Retina (tissue), 1 donor: Measurements from ENCODE around the gene SLA2.
"Not testable (repeated sequence)": the region's sequence is repeated elsewhere in the genome, so short reads cannot be mapped to it uniquely, and the experiment has no call there.

ENCODE experiments used
- DNase-seq: peaks from one replicate; pipeline ENCODE4 v3.0.0-alpha.2; 2016

Gene SLA2, protein sequence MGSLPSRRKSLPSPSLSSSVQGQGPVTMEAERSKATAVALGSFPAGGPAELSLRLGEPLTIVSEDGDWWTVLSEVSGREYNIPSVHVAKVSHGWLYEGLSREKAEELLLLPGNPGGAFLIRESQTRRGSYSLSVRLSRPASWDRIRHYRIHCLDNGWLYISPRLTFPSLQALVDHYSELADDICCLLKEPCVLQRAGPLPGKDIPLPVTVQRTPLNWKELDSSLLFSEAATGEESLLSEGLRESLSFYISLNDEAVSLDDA

DNA sequence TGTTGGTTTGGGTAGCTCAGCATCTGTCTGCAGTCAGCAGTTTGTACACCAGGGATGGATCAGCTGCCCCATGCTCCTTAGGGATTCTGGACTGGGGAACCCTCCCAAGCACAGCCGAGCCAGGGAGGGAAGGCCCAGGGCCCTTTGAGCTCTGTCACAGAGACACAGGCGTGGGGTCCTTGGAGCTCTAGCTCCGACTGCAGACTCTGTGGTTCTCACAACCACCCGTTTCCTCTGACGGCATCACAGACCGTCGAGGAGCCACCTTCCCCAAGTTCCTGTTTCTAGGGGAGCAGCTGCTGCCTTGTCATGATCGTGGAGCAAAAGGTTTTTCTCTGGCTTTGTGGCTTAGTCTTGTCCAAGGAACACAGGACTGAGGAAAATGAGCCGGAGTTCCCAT is at the start of gene SLA2:
Gene SLA2, minus strand, starts transcription at position 199 of the 400 bp plus-strand sequence. CDS start 4,861 bp downstream, outside the sequence.
- DNase-seq, result no peak

DNA sequence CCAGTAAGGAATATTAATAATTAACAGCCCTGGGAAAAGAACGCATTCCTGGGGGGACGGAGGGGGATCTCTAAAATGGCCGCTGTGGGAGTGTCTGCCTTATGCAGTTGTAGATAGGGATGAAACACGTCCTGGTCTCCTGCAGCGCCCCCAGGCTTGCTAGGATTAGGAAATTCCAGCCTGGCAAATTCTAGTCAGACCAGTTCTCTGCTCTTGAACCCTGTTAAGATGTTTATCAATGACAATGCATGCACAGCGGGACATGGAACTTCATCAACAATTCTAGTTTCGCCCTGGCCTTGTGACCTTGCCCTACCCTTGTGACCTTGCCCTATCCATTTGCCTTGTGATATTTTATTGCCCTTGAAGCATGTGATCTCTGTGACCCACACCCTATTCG is 49.5 kb upstream of the SLA2 start:
- DNase-seq, result not testable (repeated sequence)

DNA sequence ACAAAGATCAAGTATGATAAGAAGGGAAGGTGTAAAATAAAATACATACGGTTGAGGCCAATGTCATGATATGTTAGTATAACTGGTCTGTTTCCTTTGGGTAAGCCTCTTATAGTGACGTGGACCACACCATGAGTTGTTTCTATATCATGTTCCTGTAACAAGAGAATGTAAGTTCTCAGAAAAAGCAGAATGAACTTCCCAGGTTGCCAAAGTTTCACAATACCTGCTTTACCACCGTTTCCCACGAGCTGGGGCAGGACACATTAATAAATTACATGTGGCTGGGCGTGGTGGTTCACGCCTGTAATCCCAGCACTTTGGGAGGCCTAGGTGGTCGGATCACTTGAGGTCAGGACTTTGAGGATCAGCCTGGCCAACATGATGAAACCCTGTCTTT is 42.6 kb upstream of the SLA2 start:
- DNase-seq, result no peak

DNA sequence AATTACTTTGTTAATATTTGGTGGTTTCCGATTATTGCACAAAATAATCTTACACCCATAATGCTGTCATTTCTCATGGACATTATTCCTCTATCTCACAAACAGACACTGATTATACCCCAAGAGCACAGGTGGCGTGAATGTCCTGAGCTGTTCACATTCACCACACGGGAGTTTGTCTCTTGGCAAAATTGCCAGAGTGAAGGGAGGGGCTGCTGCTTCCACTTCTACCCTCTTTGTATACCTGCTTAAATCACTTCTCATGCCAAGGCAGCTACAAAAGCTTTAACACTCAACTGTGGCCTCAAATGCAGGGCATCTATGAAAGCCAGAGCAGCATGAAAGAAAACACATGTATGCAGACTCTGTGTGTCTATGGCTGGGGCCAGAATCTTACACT is 41.9 kb upstream of the SLA2 start:
- no peak for DNase-seq

DNA sequence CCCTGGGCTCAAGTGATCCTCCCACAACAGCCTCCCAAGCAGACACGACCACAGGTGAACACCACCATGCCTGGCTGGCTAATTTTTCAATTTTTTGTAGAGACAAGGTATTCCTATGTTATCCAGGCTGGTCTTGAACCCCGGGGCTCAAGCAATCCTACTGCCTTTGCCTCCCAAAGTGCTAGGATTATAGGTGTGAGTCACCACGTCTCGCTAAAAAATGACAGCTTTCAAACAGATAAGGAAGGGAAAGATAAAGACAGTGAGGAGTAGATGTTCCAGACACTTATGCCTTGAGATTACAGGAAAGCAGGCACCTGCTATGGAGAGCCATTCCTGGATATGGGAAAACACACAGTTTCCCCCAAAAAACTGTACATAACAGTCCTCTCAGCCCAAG is 40.9 kb upstream of the SLA2 start:
- no peak for DNase-seq

DNA sequence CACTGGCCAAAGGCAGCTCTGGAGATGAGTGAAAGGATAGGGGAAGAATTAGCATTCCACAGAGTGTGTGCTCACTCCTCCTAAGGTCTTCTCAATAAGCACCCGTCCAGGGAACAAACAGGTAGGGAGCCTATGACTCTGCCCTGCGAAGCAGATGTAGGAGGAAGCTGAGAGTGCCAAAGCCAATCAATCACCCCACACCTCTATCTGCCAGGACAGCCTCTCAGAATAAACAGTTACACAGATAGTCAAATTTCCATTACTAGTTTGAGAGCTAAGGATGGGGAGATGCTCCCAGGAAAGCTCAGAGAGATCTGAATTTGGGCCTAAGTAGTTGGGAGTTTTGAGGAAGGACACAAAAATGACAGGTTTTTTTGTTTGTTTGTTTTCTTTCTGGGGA is 40.5 kb upstream of the SLA2 start:
- no peak for DNase-seq

DNA sequence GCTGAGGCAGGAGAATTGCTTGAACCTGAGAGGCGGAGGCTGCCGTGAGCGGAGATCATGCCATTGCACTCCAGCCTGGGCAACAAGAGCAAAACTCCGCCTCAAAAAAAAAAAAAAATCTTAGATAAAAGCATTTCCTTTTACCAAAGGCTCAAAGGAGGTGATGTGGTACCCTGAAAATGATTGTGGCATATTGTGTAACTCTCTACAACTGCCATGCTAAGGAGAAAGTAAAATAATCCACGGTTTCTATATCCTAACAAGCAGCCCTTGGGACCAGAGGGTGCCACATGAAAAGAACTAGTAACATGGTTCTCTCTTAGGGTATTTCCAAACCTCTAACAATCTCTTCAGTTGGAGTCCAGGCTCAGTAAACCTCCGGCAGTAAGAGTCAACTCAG is 38.8 kb upstream of the SLA2 start:
- no peak for DNase-seq

DNA sequence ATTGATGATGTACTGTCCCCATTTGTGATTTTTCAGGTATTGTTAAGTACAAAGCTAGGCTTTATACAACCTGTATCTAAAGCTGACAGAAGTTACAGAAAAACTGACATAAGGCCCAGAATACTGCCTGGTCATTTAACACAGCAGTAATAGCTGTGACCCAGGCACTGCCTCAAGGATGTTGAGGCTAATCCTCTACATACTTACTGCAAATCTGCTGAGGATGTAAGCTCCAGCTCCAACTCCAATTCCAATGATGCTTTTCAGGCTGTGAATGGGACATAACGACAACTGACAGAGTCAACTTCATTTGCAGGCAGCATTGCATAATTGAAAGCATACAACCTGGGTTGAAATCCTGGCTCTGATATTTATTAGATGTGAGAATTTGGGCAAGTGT is 36.3 kb upstream of the SLA2 start:
- DNase-seq, result no peak

DNA sequence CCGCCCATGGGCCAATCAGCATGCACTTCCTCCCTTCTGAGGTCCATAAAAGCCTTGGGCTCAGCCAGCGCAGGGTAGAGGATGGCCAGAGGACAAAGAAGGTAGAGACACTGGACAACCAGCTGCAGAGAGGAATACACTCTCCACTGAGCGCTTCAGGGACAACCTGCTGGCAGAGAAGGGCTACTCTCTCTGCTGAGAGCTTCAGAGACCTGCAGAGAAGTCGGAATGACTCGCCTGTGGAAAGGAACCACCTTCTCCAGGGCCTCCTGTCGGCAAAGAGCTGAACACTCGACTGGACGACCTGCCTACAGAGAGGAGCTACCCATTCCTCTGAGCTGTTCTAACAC is 31.4 kb upstream of the SLA2 start:
- DNase-seq, result no peak

DNA sequence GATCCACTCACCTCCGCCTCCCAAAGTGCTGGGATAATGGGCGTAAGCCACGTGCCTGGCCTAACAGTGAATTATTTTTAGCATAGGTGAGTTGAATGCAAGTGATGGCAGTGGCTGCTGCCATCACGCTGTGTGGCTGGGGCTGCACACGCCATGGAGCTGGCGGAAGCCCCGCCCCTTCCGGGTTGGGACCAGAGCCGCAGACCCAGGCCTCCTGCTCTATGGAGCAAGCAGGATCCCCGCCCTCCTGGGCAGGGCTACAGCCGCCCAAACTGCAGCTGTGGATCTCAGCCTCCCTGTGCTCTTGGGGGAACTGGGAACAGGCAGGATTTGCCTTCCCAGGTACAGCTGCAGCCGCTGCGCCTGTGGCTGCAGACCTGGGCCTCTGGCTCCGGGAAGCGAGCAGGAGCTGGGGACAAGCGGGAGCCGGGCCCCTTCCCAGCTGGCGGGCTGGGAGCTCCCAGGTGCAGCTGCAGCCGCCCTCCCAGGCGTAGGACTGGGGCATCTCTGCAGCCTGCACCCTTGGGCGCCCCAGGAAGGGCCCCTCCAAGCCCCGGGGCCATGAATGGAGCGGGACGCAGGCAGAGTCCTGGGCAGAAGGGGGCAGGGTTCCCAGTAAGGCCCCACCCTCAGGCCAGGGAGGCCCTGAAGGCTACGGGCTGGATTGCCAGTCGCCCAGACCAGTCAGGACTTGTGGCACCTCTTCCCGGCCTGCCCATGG is 30.9 kb upstream of the SLA2 start:
- no peak for DNase-seq

DNA sequence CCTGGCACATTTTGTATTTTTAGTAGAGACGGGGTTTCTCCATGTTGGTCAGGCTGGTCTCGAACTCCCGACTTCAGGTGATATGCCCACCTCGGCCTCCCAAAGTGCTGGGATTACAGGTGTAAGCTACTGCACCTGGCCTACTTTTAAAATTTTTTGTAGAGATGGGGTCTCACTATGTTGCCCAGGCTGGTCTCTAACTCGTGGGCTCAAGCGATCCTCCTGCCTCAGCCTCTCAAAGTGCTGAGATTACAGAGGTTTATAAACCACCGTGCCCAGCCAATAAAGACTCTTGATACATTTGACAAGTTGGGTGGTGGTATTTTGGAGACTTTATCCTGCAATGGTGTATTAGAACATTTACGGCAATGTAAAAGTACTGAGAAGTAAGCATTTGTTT is 29.5 kb upstream of the SLA2 start:
- DNase-seq, result not testable (repeated sequence)

DNA sequence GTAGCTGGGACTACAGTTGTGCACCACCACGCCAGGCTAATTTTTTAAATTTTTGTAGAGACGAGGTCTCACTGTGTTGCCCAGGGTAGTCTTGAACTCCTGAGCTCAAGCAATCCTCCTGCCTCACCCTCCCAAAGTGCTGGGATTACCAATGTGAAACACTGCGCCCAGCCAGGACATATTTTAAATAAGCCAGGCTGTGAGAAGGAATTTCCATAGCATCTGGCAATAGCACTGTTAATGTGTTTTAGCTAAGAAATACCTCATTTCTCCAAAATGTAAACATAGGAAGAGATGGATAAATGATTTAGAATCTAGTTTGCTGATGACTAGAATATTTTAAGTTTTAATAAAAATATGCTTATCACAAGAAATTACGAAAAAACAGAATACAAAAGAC is 27.0 kb upstream of the SLA2 start:
- no peak for DNase-seq

DNA sequence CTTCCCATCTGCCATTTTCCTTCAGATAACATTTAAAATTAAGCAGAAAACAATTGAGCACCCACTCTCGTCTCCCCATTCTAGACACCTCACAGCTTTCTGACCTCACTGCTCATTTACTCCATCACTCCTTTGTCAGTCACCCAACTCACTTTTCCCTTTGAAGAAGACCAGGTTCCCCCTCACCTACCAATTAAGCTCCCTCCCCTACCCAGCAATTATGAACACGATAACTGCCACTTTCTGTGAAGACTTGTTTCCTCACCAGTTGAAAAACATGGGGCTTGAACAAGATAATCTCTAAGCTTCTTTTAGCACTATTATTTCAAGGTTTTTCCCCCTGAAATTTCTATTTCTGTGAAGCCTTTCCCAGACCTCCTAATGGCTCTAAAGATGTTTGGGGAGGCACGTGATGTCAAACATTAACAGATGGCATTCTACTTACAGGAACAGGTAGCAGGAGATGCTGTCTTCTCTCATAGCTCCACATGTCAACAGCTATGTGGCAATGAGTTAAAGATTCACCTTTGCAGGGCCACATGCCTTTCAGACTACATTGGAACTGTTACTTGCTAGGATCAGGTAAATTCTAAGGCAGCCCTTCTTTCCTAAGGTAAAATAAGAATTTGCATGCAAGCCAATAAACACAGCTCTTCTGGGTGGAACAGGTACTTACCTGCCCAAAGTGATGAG is 24.8 kb upstream of the SLA2 start:
- no peak for DNase-seq

DNA sequence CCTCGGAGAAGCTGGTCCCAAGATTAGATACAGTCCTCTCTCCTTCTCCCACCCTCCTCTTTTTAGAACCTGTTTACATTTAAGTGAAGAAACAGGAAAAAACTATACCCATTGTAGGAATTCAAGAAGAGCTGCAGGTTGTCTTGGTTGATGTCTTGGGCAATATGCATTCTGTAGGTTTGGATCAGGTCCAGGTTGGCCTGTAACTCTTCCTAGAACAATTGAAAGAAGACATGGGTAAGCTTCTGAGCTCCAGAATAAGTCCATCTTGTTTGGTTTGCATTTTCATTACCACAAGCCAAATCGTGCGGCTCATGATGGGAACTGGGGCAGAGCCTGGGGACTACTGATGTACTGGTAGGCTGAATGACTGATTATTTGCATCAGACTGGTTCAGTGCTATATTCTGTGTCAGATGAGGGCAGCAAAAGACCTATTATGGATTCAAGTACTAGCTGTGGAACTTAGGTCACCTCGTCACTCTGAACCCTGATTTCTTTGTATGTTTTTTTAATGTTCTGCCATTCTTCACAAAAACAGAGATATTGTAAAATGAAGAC is 20.3 kb upstream of the SLA2 start:
- DNase-seq, result no peak

DNA sequence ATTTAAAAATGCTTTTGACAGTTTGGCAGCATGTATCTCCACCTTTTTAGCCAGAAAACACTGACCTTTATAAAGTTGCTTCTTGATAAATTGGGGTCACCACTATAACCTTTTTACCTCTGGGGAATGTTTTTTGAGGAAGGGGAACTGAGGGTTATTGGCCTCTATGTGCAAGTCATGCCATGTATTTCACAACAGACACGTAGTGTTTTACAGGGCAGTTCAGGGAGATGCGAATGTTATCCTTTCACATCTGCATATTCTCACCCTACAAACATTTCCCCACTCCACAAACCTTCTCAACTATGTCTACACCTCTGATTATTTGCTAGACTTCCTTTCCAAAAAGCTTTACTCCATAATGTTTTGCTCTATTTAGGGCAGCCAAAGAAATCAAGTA is 17.0 kb upstream of the SLA2 start:
- no peak for DNase-seq

DNA sequence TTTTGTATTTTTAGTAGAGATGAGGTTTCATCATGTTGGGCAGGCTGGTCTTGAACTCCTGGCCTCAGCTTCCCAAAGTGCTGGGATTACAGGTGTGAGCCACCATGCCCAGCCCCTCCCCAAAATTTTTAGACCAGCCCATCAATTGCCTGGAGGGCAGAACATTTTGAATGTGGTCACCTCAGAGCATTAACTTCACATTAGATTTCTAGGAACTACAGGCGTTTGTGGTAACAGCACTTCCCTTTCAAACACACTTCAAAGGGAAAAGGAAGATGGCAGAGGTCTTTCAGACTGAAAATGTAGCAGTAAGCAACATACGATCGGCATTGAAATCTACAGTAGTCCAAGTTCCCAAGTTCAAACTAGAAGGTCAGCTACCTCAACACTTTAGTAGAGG is 12.3 kb upstream of the SLA2 start:
- no peak for DNase-seq

DNA sequence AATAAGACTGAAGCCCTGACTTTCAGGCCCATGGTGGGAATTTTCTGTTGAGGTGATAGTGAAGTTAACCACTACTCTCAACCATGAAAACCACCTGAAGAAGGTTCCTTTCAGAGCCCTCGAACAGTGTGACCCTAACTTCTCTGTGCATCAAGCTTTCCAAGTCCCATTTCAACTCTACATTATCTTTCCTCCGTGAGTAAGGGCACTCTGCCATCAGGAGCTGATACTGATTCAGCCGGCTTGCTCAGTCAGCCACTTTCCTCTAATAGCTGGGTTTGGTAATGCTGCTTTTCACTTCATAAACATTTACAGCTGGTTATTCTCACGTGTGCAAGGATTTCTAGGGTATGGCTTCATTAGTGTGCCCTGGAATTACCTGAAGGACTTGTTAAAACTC is 10.7 kb upstream of the SLA2 start:
- no peak for DNase-seq

DNA sequence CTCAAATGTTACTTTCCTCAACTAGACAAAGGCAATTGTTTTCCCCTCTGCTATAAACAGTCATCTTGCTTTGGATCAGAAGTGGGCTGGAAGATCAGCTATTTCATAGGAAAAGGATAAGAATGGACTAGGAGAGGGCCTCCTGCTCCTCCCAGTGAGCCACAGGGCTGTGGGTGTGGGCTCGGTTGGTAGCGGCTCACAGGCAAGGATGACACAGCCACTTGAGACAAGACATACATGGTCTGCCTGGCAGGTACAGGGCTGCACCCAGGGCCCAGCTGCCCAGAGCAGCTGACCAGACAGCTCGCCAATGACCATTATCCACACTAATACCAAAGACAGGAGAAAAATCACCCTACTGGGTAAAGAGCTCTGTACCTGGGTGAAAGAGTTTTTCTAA is 9.0 kb upstream of the SLA2 start:
- no peak for DNase-seq

DNA sequence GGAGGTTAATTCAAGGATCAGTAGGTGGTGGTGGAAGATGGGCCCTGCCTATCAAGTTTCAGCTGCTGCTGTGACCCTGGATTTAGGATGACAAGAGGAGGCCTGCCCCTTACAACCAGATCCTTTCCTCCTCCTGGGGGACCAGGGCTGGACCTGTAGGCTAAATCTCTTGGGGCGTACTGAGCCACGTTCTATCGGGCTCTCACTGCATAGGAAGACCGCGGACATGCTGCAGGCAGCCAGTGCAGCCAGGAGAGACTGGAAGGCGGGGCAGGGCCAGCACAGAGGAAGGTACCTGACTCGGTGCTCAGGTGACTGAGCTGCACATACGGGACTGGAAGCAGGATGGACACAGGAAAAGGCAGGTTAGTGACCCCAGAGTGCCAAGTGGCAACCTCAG is 8.5 kb upstream of the SLA2 start:
- no peak for DNase-seq

DNA sequence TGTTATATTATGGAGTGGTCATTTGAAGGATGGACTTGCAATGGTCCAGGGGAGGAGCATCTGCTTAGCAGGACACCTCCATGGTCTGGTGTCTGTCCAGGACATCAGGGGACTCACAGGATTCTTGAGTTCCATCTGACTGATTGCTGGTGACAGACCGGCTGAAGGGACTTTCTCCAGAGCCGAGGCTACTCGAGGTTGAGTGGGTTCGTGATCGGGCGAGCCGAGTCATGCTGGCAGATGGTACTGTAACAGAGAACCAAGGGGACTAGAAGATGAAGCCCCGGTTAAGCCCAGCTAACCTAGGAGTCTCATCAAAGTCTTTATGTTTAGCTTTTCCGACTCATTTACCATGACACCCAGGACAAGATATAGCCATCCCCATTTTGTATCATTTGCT is 7.5 kb upstream of the SLA2 start:
- DNase-seq, result peak; percentile 36

DNA sequence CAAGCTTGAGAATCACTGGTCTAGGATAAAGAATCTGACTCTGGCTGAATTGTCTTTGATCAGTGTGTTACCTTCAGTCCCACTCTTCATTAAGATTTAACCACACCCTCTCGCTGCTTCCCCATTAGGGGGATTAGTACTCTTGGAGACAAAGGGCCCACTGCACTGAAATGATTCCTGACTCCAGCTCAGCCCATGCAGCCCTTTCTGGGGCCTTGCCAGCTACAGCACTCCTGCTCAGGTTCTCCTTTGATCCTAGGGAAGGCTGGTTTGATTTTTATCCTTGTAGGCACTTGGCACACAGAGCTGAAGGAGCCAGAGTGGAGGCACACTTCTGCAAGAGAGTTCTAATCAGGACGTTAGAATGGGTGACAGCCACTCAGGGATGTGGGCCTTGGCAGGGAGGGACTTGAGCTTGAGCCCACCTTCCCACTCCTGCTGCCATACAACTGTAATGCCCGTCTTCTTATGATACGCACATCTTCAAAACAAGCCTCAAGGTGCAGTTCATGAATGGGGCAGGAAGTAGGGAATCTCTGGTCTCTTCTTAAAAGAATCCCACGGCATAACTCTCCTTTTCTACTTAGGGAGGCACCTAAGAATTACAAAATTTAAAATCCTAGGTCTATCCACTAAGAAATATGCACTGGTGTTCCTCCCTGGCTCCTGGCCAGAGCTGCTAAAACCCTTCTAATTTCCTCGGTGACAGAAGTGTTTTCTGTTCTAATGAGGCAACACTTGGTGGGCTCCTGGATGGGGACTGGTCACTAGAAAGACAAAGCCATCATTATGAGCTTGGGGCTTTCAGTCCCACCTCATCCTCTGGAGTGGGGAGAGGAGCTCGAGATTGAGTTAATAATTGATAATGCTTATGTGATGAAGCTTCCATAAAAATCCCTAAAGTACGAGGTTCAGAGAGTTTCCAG is 1.5 kb upstream of the SLA2 start:
- DNase-seq, result peak; percentile 17

DNA sequence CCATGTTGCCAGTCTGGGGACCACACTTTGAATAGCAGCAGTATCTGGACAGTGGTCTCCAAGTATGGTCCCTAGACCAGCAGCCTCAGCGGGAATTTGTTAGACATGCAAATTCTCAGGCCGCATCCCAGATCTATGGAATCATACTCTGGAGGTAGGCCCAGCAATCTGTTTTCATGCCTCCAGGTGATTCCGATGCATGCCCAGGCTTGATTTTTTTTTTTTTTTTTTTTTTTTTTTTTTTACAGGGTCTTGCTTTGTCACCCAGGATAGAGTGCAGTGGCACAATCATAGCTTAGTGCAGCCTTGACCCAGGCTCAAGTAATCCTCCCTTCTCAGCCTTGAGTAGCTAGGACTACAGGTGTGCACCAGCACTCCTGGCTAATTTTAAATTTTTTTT is 682 bp upstream of the SLA2 start:
- no peak for DNase-seq

DNA sequence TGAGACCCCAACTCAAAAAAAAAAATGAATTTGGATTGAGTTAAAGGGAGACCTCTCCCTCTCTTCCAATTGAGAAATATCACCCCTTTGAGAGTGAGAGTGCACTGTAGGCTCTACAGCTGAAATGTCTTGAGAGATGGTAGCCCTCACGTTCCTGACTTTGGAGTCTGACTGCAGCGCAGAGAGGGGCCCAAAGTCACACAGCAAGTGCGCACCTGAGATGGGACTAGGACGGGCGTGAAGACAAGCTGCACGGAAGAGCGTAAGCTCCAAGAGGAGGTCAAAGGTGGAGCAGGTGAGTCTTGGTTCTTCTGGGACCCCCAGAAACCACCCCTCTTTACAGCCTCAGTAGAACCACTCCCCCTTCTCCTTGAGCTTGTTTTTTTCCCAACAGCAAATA is 643 bp downstream of the SLA2 start:
- DNase-seq, result no peak
